Body of pancreas (tissue), 4 donors: Measurements from ENCODE around the gene BCL2.

Source experiments
- CTCF ChIP-seq, 7 experiments: fragments of 450-650 bp in 4 of 7; fragments of 200-600 bp in 3 of 7; sonication (generic) in 3 of 7; IDR thresholded peaks; one replicate each; pipeline ENCODE4 v1.5.1; 2016 to 2019; ENCODE audit warnings: antibody characterized with exemption in 7 of 7
- POLR2A ChIP-seq, 3 donors: fragments of 450-650 bp; IDR thresholded peaks; one replicate each; pipeline ENCODE4 v1.6.1; 2016; ENCODE audit warnings: antibody characterized with exemption in 3 of 3, mild to moderate bottlenecking in 2 of 3

GRCh38 chr18:63179422-63179821, 140.1 kb downstream of the BCL2 start:
- TF ChIP-seq POLR2A (IDR thresholded peaks at IDR 0.05): no peak
- no peak for TF ChIP-seq CTCF (IDR thresholded peaks at IDR 0.05)
